Gastrocnemius medialis (tissue), 4 donors: ENCODE measurements around the gene CDK18. TPM values are rescaled to one million over a fixed set of nuclear protein-coding genes. Genes with fewer than 3 reads are reported as not detected.

Experiments used
- ATAC-seq, 2 donors: fragments of 150-250 bp; one replicate each; pipeline ENCODE4 v1.9.1; 2016
- DNase-seq, 2 donors: peaks; one replicate each; pipeline ENCODE4 v3.0.0-alpha.2; 2019
- H3K27ac ChIP-seq, 4 donors: fragments of 200-600 bp; sonication (generic); 1 replicate in 1 of 4; 2 replicates in 3 of 4; pipeline ENCODE4 v1.5.1; 2016 to 2018; ENCODE audit warnings: mild to moderate bottlenecking in 2 of 4, moderate library complexity in 1 of 4
- H3K27me3 ChIP-seq, 3 donors: fragments of 200-600 bp; sonication (generic) in 2 of 3; 1 replicate in 1 of 3; 2 replicates in 2 of 3; pipeline versions ENCODE4 v1.5.1 to v1.6.0; 2016 to 2019; ENCODE audit warnings: mild to moderate bottlenecking in 1 of 3, moderate library complexity in 1 of 3
- H3K36me3 ChIP-seq, 2 donors: fragments of 200-600 bp; sonication (generic) in 1 of 2; one replicate each; pipeline ENCODE4 v1.5.1; 2017 to 2018
- H3K4me1 ChIP-seq, 2 donors: fragments of 200-600 bp; sonication (generic) in 1 of 2; one replicate each; pipeline ENCODE4 v1.5.1; 2016 to 2017; ENCODE audit warnings: mild to moderate bottlenecking in 2 of 2
- H3K4me3 ChIP-seq, 4 donors: fragments of 200-600 bp; sonication (generic) in 3 of 4; 1 replicate in 1 of 4; 2 replicates in 3 of 4; pipeline ENCODE4 v1.5.1; 2016 to 2019; ENCODE audit warnings: mild to moderate bottlenecking in 2 of 4
- H3K9me3 ChIP-seq, 3 donors: fragments of 200-600 bp; sonication (generic) in 2 of 3; 1 replicate in 1 of 3; 2 replicates in 2 of 3; pipeline ENCODE4 v1.5.1; 2016 to 2019
- CTCF ChIP-seq, 5 experiments: fragments of 450-650 bp in 3 of 5; fragments of 200-600 bp in 2 of 5; sonication (generic) in 2 of 5; IDR thresholded peaks in 4 of 5; conservative IDR thresholded peaks in 1 of 5; 1 replicate in 4 of 5; 2 replicates in 1 of 5; pipeline ENCODE4 v1.5.1; 2016 to 2019; ENCODE audit warnings: antibody characterized with exemption in 5 of 5, mild to moderate bottlenecking in 3 of 5, moderate library complexity in 3 of 5
- POLR2A ChIP-seq, 2 donors: fragments of 450-650 bp; IDR thresholded peaks; one replicate each; pipeline ENCODE4 v1.6.1; 2017; ENCODE audit warnings: antibody characterized with exemption in 2 of 2, mild to moderate bottlenecking in 2 of 2, moderate library complexity in 2 of 2
- in situ Hi-C, 4 donors: fragments of 200-750 bp; cut with MboI; loops; one replicate each; pipeline versions ENCODE4 v1.15.0 to v1.8.0; 2017; ENCODE audit warnings: low sequenced_read_pairs in 4 of 4
- intact Hi-C: fragments of 100-400 bp; cut with DNase I; formaldehyde crosslinking; loops from one replicate; pipeline ENCODE4 v1.15.1; 2023; ENCODE audit warnings: low total_unique reads
- total RNA-seq, 4 donors: library from RNA; depleted of rRNA; stranded (reverse); fragments of >200 nt; gene quantifications; one replicate each; pipeline versions ENCODE4 v1.1.0 to v1.2.3, GENCODE V29; 2016

CDK18 gene
- total RNA-seq, 4 donors from 2014 or later = 1.2 to 4.6 (median 1.5) TPM

- no peak for DNase-seq
- no peaks in the 10 kb centered on the region for H3K27me3 ChIP-seq
- intact Hi-C loops (no loop called here), in situ Hi-C loops (no loop called here)
- H3K27ac ChIP-seq = no peak overlapping the region
- no peak for ATAC-seq
- TF ChIP-seq POLR2A (IDR thresholded peaks at IDR 0.05) (no peak), CTCF (IDR thresholded peaks at IDR 0.05 in 4 of 5, conservative IDR thresholded peaks at IDR 0.05 in 1 of 5) (no peak)
- H3K4me1 ChIP-seq = peaks cover 0 to 15% of the 10 kb centered on the region in 2 donors
- no peaks in the 10 kb centered on the region for H3K9me3 ChIP-seq
- no peaks in the 10 kb centered on the region for H3K36me3 ChIP-seq
- no peak overlapping the region for H3K4me3 ChIP-seq
Observed at GRCh38 chr1:205495237-205495823, 9.1 kb upstream of the CDK18 start.

- Histone ChIP-seq H3K4me1 (peaks cover 0 to 18% of the 10 kb centered on the region in 2 donors), H3K27me3 (no peaks in the 10 kb centered on the region)
- no peak for ATAC-seq
Observed at GRCh38 chr1:205496661-205497060, 7.8 kb upstream of the CDK18 start.

GRCh38 chr1:205497351-205497750 lies 7.1 kb upstream of the CDK18 start:
- ATAC-seq = peak; percentile 43 to 45
- Histone ChIP-seq H3K36me3 (no peaks in the 10 kb centered on the region), H3K4me3 (no peak overlapping the region), H3K27me3 (no peaks in the 10 kb centered on the region), H3K9me3 (no peaks in the 10 kb centered on the region), H3K27ac (no peak overlapping the region), H3K4me1 (peaks cover 0 to 14% of the 10 kb centered on the region in 2 donors)
- in situ Hi-C loops (no loop called here), intact Hi-C loops (no loop called here)
- peak in 1 of 2 donors; percentile 48 for DNase-seq
- TF ChIP-seq CTCF (IDR thresholded peaks at IDR 0.05 in 4 of 5, conservative IDR thresholded peaks at IDR 0.05 in 1 of 5) (no peak), POLR2A (IDR thresholded peaks at IDR 0.05) (no peak)

More at GRCh38 chr1:205496661-205497060, 7.8 kb upstream of the CDK18 start:
- intact Hi-C loops = no loop called here
- no peaks in the 10 kb centered on the region for H3K36me3 ChIP-seq
- H3K9me3 ChIP-seq = no peaks in the 10 kb centered on the region
- no peak for DNase-seq
- no peak for TF ChIP-seq POLR2A (IDR thresholded peaks at IDR 0.05)
- TF ChIP-seq CTCF (IDR thresholded peaks at IDR 0.05 in 4 of 5, conservative IDR thresholded peaks at IDR 0.05 in 1 of 5) = no peak
- in situ Hi-C loops = no loop called here
- no peak overlapping the region for H3K27ac ChIP-seq
- H3K4me3 ChIP-seq = no peak overlapping the region

- peaks cover 5 to 7% of the 10 kb centered on the region in 2 donors for H3K4me1 ChIP-seq
- TF ChIP-seq CTCF (IDR thresholded peaks at IDR 0.05 in 4 of 5, conservative IDR thresholded peaks at IDR 0.05 in 1 of 5) = no peak
- TF ChIP-seq POLR2A (IDR thresholded peaks at IDR 0.05) = no peak
- H3K4me3 ChIP-seq = no peak overlapping the region
- intact Hi-C loops = no loop called here
- H3K27me3 ChIP-seq = no peaks in the 10 kb centered on the region
- ATAC-seq (no peak), DNase-seq (no peak)
- no peaks in the 10 kb centered on the region for H3K9me3 ChIP-seq
- in situ Hi-C loops = no loop called here
- H3K27ac ChIP-seq = no peak overlapping the region
- no peaks in the 10 kb centered on the region for H3K36me3 ChIP-seq
Observed at GRCh38 chr1:205499789-205500188, 4.7 kb upstream of the CDK18 start.
